ENCODE measurements around the gene CMTM7. TPM values are rescaled to one million over a fixed set of nuclear protein-coding genes. Genes with fewer than 3 reads are reported as not detected.

Gene CMTM7
- total and polyA plus RNA-seq, 10 of the 15 experiments (the other 5 are each of a cell fraction or from before 2014, with no cell fraction given) = 3.7 to 36.4 (median 14.7) TPM

DNA sequence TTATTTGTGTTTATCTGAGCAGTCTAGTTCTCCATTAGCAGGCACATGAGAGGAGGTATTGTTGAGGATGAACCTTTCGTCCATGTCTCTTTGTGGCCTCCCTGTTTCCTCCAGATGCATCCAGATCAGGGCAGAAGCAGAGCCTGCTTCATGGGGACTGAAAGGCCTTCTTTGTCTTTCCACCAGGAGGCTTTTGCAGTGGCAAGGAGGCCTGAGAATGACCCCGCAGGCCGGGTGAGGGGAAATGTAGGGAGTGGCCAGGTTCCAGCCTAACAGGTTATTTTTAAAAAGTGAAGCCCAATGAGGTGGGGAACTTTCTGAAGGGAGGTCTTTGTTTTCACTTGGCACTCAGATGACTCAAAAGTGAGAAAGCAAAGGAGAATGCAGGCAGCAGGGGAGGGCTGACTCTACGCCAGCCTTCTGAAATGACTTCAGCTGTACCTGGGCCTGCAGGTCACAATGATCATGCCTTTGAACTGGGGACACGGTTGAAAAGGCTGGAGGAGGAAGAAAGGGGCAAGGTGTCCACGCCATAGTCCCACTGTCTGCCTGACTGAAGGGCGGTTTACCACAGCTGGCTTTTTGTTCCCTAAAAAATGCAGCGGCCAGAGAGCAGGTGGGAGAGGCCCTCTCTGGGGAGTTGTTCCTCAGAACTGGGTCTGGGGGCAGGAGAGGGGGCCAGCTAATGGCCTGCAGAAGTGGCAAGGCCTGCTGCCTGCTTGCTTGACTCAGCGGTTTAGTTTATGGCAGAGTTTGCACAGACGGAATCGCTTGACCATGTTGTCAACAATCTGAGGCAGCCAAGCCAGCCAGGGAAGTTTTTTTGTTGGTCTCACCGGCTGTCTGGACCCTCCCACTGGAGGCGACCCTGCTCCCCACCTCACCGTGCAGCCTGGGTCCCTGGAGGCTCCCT lies 28.7 kb downstream of the CMTM7 start:
- H4K20me1 ChIP-seq (ENCODE audit: control insufficient read depth, insufficient read depth) = no peaks in the 10 kb centered on the region
- no peak overlapping the region for H3K27ac ChIP-seq (ENCODE audit: control insufficient read depth, insufficient read depth)
- 4% methylated on average over 14 of the region's 14 CpGs for WGBS (ENCODE audit: insufficient coverage, insufficient replicate concordance, low lambda C conversion rate, missing lambda C conversion rate)
- H3K4me1 ChIP-seq (ENCODE audit: control insufficient read depth, insufficient read depth, low read length) = peaks cover 35% of the 10 kb centered on the region
- FAIRE-seq = peak; percentile 95
- H3K79me2 ChIP-seq (ENCODE audit: control insufficient read depth, insufficient read depth, low read length) = no peaks in the 10 kb centered on the region
- H3K9me3 ChIP-seq (replicated peaks; ENCODE audit: control insufficient read depth, insufficient read depth, low read length) = no peaks in the 10 kb centered on the region; the same call in 2 of the 3 replicates
- H2AFZ ChIP-seq (ENCODE audit: control insufficient read depth, low read depth, low read length) = no peak overlapping the region
- POLR2A ChIA-PET = interaction anchor here (0.9 to 11.8 kb wide), 6 partner anchors 10 to 82 kb away, joined by 3 to 158 read pairs (median 4); partner anchors contain the start of gene CMTM6
- no TSS peak for BruUV-seq (replicated peaks)
- H3K27me3 ChIP-seq (replicated peaks in 1 of 2; ENCODE audit: control insufficient read depth in 2 of 2, insufficient read depth in 2 of 2, low read length in 1 of 2) = no peaks in the 10 kb centered on the region
- no peaks in the 10 kb centered on the region for H3K36me3 ChIP-seq (ENCODE audit: control insufficient read depth in 2 of 2, insufficient read depth in 2 of 2, low read length in 1 of 2)
- in situ Hi-C loops (cut with MboI) = no loop called here
- H3K4me3 ChIP-seq = no peak overlapping the region
- peak; percentile 56 for DNase-seq (ENCODE audit: low read depth, low spot score)
- peak; percentile 91 for ATAC-seq
- H3K9ac ChIP-seq (ENCODE audit: control insufficient read depth, insufficient read depth, low read length) = no peak overlapping the region
- peak overlapping the region; percentile 24 for H3K4me2 ChIP-seq (ENCODE audit: control insufficient read depth, insufficient read depth)
- intact Hi-C loops (cut with micrococcal nuclease; ENCODE audit: unreplicated experiment) = loop anchor here (1.0 to 5.0 kb wide), 3 partner anchors 19 to 82 kb away; partner anchors contain the start of gene CMTM6
- CTCF ChIA-PET = interaction anchor here (0.7 to 6.6 kb wide), 16 partner anchors 9 to 81 kb away, joined by 3 to 41 read pairs (median 4); no protein-coding TSS in a partner anchor
- SMC1A ChIA-PET (ENCODE audit: uncharacterized antibody, unreplicated experiment) = interaction anchor here (0.6 to 13.7 kb wide), 17 partner anchors 9 to 157 kb away, joined by 3 to 307 read pairs (median 7); partner anchors contain the start of gene CMTM7
- RAD21 ChIA-PET (ENCODE audit: unreplicated experiment) = interaction anchor here (1.0 to 13.1 kb wide), 13 partner anchors 9 to 77 kb away, joined by 3 to 187 read pairs (median 5); no protein-coding TSS in a partner anchor
- no peak for TF ChIP-seq CEBPZ (IDR thresholded peaks at IDR 0.05; ENCODE audit: low read depth, low read length)
- peak; percentile 96 for TF ChIP-seq IKZF2 (IDR thresholded peaks at IDR 0.05)
- peak; percentile 84 for TF ChIP-seq NBN (IDR thresholded peaks at IDR 0.05)
- TF ChIP-seq RELA (IDR thresholded peaks at IDR 0.05; ENCODE audit: borderline replicate concordance, partially characterized antibody) = peak; percentile 34
- TF ChIP-seq, protein P1, sequence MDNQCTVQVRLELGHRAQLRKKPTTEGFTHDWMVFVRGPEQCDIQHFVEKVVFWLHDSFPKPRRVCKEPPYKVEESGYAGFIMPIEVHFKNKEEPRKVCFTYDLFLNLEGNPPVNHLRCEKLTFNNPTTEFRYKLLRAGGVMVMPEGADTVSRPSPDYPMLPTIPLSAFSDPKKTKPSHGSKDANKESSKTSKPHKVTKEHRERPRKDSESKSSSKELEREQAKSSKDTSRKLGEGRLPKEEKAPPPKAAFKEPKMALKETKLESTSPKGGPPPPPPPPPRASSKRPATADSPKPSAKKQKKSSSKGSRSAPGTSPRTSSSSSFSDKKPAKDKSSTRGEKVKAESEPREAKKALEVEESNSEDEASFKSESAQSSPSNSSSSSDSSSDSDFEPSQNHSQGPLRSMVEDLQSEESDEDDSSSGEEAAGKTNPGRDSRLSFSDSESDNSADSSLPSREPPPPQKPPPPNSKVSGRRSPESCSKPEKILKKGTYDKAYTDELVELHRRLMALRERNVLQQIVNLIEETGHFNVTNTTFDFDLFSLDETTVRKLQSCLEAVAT (IDR thresholded peaks at IDR 0.05) = peak; percentile 84
- TF ChIP-seq RAD51 (IDR thresholded peaks at IDR 0.05) = no peak
- TF ChIP-seq, protein P2, sequence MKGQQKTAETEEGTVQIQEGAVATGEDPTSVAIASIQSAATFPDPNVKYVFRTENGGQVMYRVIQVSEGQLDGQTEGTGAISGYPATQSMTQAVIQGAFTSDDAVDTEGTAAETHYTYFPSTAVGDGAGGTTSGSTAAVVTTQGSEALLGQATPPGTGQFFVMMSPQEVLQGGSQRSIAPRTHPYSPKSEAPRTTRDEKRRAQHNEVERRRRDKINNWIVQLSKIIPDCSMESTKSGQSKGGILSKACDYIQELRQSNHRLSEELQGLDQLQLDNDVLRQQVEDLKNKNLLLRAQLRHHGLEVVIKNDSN (IDR thresholded peaks at IDR 0.05; ENCODE audit: borderline replicate concordance, extremely low read length, insufficient read depth, low read depth, low read length) = no peak
- TF ChIP-seq GATAD2B (conservative IDR thresholded peaks at IDR 0.05; ENCODE audit: low read depth) = peak; percentile 85
- peak; percentile 51 for TF ChIP-seq SMAD1 (IDR thresholded peaks at IDR 0.05; ENCODE audit: low read depth, partially characterized antibody)
- no peak for TF ChIP-seq NR2C2 (IDR thresholded peaks at IDR 0.05; ENCODE audit: borderline replicate concordance, control insufficient read depth, insufficient read length, low read depth)
- TF ChIP-seq EGR1 (IDR thresholded peaks at IDR 0.05; ENCODE audit: borderline replicate concordance in 1 of 2, low read depth in 2 of 2, low read length in 2 of 2) = peak in 1 of 2 experiments; percentile 12; a peak in 1 of 3 replicates
- TF ChIP-seq SUPT20H (IDR thresholded peaks at IDR 0.05; ENCODE audit: borderline replicate concordance, control insufficient read depth, low read depth, low read length) = no peak
- TF ChIP-seq ZSCAN29 (IDR thresholded peaks at IDR 0.05) = no peak; the same call in 1 of the 2 replicates
- TF ChIP-seq ZNF384 (IDR thresholded peaks at IDR 0.05; ENCODE audit: borderline replicate concordance, low read depth, low read length) = no peak
- no peak for TF ChIP-seq BRCA1 (IDR thresholded peaks at IDR 0.05; ENCODE audit: low read depth, low read length)
